ENCODE data around the gene TP53I13. TPM values are rescaled to one million over a fixed set of nuclear protein-coding genes. Genes with fewer than 3 reads are reported as not detected.

Gene TP53I13
- total RNA-seq, 1 experiment from 2014 or later = 28.1 TPM

GRCh38 chr17:29561554-29562517 lies 6.7 kb upstream of the TP53I13 start:
- Histone ChIP-seq H3K4me2 (ENCODE audit: insufficient read depth, insufficient read length, low read length) (no peak overlapping the region), H3K27ac (ENCODE audit: insufficient read length, low read depth, low read length) (no peak overlapping the region), H4K20me1 (ENCODE audit: control insufficient read depth, insufficient read depth, insufficient read length) (no peaks in the 10 kb centered on the region), H3K23me2 (ENCODE audit: insufficient read length, low read depth, low read length, poor library complexity, severe bottlenecking) (no peaks in the 10 kb centered on the region), H2BK120ac (ENCODE audit: low read depth, low read length, poor library complexity, severe bottlenecking) (no peak overlapping the region), H3K23ac (ENCODE audit: insufficient read length, low read depth, low read length) (no peak overlapping the region), H2BK5ac (ENCODE audit: insufficient read length, low read length) (no peak overlapping the region), H3K27me3 (ENCODE audit: insufficient read depth, low read length) (peaks cover 8% of the 10 kb centered on the region; the same call in 1 of the 2 replicates), H3K14ac (ENCODE audit: insufficient read depth, low read length) (no peak overlapping the region), H3K9ac (ENCODE audit: extremely low read depth, insufficient read length, low read length) (no peak overlapping the region), H2BK12ac (ENCODE audit: insufficient read length, low read depth, low read length) (no peak overlapping the region), H3K79me2 (ENCODE audit: insufficient read depth, low read length) (no peaks in the 10 kb centered on the region), H3K18ac (ENCODE audit: insufficient read length, low read depth, low read length) (no peak overlapping the region), H4K91ac (ENCODE audit: insufficient read length, low read depth, low read length) (no peak overlapping the region), H3K4ac (ENCODE audit: low read depth, low read length) (no peak overlapping the region), H3K79me1 (ENCODE audit: insufficient read depth, low read depth, low read length, poor library complexity, severe bottlenecking) (no peaks in the 10 kb centered on the region), H3K56ac (ENCODE audit: insufficient read length, low read depth, low read length) (no peak overlapping the region), H4K5ac (ENCODE audit: insufficient read length, low read depth, low read length) (no peak overlapping the region), H2AK5ac (ENCODE audit: insufficient read length, low read length) (no peak overlapping the region), H2BK20ac (ENCODE audit: low read depth, low read length, poor library complexity, severe bottlenecking) (no peak overlapping the region), H3T11ph (ENCODE audit: low read length) (no peak overlapping the region), H2AFZ (ENCODE audit: low read length) (no peak overlapping the region), H3K4me1 (ENCODE audit: insufficient read depth, low read length) (no peaks in the 10 kb centered on the region), H3K9me3 (ENCODE audit: control insufficient read depth, low read depth, low read length) (no peaks in the 10 kb centered on the region), H4K8ac (replicated peaks; ENCODE audit: insufficient read length, low read depth, low read length) (no peak overlapping the region), H2BK15ac (ENCODE audit: low read depth, low read length) (no peak overlapping the region)
- TF ChIP-seq CTCF (conservative IDR thresholded peaks at IDR 0.05) = no peak
- Mint-ChIP-seq H3K4me3 (no peak overlapping the region), H3K36me3 (ENCODE audit: insufficient read depth in 1 of 3, low read depth in 3 of 3) (no peaks in the 10 kb centered on the region; a peak in 1 of 7 replicates), H3K27ac (no peak overlapping the region; a peak in 1 of 7 replicates), H3K4me1 (peaks cover 5 to 8% of the 10 kb centered on the region in 2 experiments), H3K27me3 (ENCODE audit: low read depth) (peaks cover 35% of the 10 kb centered on the region), H3K9me3 (no peaks in the 10 kb centered on the region)
- peak; percentile 33 for DNase-seq
- no CpG with 5 or more reads among the region's 17 CpGs for WGBS (ENCODE audit: extremely low coverage, insufficient read length, low lambda C conversion rate)

All from H9 (cell line).